Inflammatory macrophage treated with lipopolysaccharide for 4 hours (primary cell): Measurements from ENCODE around the gene PACSIN2.
"Not testable (repeated sequence)": the region's sequence is repeated elsewhere in the genome, so short reads cannot be mapped to it uniquely, and the experiment has no call there.

ENCODE experiments used
- DNase-seq: peaks from one replicate; pipeline ENCODE4 v3.0.0-alpha.2; 2020

PACSIN2 gene

DNA sequence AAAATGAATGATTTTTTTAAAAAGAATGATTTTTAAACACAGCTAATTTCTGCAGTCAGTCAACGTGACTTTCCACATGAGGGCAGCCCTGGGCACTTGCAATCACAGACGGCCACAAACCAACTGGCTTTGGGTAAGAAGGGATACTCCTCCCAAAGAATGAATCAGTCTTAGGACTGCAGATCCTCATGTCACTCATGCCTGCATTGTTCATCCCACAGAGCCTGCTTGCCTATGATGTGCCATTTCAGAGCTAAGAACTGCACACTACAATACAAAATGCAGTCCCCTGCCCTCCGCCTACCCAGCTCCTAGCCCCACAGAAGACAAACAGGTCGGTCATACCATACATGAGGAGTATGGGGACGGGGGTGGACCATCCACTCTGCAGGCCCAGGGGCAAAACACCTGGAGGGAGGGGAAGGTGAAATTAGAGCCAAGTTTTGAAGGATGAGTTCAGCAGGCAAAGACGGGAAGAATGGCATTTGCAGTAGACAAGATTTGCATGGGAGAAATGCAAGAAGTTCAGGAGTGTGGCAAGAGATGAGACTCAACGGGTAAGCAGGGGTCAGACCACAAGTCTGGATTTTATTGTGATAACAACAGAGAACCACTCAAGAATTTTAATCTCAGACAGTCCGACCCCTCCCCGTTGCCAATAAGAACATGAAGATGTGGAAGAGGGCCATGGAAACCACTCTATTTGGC is 24.7 kb downstream of the PACSIN2 start:
- peak; percentile 87 for DNase-seq

DNA sequence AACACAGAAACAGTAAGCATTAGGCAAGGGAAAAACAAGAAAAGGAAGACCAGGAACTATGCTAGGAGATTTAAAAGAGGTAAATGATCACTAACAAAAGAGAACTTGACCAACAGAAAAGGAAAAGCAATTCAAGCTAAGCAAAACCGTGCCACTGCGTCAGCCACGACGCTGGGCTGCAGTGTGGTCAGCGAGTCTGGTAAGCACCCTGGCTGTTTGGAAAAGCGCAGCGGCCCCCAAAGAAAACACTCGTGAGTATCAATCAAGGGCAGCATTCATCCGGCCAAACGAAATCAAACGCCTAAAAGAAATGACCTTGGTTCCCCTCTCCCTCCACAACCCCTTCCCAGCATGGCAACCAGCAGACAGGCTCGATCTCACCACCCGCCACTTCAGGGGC is 28.8 kb downstream of the PACSIN2 start:
- DNase-seq: no peak

DNA sequence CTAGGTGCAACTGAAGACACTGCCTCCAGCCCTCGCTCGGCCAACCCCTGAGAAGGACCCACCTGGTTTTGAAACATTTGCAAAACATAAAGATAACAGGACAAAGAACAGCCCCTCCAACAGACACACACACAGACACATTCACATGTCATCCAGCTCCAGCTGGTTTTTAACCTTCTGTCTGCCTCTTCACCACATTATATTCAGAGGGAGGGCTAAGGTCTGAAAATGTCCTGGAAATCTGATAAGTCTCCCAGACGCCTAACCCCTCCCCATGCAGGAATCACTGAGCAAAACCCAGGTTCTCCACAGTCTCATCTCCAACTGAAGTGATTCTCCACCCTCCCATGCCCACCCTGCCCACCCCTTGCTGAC is 29.4 kb downstream of the PACSIN2 start:
- DNase-seq: no peak

DNA sequence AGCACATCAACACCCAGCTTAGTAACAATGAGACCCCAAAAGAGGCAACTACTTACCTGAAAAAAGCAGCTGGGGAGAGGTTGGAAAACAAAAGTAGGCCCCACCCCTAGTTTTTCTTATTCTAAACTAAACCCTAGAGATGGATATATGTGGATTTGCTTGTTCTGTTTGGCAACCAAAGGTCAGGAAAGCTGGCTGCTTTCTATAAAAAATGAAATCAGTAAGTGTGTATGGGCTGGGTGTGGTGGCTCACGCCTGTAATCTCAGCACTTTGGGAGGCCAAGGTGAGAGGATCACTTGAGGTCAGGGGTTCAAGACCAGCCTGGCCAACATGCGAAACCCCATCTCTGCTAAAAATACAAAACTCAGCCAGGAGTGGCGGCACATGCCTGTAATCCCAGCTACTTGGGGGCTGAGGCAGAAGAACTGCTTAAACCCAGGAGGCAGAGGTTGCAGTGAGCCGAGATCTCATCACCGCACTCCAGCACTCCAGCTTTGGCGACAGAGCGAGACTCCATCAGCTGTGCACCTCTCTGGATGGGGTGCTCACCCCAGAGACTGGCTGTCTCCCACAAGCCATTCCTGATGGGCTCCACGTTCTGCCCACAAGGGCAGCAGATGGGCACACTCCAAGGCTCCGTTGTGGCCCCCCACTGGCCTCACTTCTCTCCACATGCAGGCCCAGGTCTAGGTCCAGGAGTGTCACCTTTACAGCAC is 30.0 kb downstream of the PACSIN2 start:
- no peak for DNase-seq

DNA sequence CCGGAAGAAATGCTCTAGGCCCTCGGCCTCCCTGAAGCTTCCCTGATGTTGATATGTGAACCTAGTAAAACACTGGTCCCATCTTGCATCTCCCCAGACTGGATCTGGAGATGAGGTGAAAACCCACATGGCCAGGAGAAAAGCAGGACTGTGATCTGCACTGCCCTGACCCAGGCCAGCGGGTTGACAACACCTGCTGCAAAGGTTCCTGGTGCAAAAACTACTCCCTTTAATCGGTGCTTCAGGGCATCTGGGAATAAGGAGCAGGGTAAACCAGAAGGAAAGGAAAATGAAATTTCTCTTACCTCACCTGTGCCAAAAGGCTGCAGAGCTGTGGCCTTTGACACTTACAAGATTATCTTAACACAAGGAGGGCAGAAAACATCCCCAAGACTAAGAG is 30.6 kb downstream of the PACSIN2 start:
- no peak for DNase-seq

DNA sequence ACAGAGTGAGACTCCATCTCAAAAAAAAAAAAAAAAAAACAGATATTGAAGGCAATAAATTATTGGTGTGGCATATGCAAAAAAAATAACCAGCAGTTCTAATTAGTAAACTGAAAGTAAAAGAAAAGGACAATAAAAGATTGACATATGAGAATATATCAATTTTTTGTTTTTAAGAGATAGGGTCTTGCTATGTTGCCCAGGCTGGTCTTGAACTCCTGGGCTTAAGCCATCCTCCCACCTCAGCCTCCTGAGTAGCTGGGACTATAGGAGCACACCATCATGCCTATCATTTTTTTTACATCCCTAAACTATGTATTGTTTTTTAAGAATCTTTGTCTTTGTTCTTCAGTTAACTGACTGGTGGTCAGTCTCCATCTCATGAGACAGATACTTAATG is 31.5 kb downstream of the PACSIN2 start:
- DNase-seq: no peak

DNA sequence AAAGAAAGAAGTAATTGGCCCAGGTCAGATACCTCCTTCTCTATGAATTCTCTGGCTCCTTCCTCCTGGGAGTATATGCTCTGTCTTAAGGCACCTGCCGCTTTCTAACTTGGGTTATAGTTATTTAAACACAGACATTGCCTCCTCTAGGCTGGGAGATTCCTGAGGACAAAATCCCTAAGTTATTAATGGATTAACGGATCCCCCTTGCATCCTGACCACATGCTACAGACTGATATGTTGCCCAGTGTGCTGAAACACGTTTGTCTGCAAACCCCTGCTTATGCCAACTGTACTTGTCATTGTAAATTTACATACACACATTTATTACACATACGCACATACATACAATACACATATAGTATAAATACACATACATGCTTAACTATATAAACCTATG is 35.3 kb downstream of the PACSIN2 start:
- no peak for DNase-seq

DNA sequence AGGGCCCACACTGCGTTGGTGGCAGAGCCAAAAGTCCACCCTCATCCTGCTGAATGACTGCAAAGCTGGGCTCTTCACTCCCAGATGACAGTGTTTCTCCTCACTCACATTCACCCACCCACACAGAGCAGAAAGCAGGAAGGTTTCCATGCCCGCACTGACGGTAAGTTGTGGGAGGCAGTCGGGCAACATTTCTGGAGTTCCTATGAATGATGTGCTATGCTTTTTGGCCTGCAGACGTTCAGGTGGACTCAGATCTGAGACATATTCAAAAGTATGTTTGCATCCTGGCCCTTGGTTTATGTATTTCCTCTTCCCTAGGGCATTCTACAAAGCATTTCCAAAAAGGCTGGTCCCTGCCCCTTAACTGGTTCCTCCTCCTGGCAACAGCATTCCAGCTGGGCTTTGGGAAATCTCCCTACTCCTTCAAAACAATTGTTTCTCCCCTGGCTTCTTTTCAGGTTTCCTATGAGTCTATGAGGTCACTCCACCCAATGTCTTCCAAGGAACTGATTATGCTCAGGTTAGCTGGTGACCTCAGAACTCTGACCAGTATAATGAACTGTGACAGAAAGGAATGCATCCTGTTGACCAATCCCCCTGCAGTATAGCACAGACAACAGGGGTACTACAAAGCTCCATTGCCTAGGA is 36.4 kb downstream of the PACSIN2 start:
- peak; percentile 66 for DNase-seq

DNA sequence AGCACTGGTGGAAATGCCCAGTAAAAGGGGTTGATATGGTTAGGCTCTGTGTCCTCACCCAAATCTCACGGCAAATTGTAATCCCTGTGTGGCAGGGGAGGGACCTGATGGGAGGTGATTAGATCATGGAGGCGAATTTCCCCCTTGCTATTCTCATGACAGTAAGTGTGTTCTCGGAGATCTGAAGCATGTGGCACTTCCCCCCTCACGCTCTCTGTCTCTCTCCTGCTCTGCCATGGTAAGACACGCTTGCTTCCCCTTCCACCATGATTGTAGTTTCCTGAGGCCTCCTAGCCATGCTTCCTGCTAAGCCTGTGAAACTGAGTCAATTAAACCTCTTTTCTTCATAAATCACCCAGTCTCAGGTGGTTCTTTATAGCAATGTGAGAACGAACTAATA is 37.4 kb downstream of the PACSIN2 start:
- peak; percentile 85 for DNase-seq

DNA sequence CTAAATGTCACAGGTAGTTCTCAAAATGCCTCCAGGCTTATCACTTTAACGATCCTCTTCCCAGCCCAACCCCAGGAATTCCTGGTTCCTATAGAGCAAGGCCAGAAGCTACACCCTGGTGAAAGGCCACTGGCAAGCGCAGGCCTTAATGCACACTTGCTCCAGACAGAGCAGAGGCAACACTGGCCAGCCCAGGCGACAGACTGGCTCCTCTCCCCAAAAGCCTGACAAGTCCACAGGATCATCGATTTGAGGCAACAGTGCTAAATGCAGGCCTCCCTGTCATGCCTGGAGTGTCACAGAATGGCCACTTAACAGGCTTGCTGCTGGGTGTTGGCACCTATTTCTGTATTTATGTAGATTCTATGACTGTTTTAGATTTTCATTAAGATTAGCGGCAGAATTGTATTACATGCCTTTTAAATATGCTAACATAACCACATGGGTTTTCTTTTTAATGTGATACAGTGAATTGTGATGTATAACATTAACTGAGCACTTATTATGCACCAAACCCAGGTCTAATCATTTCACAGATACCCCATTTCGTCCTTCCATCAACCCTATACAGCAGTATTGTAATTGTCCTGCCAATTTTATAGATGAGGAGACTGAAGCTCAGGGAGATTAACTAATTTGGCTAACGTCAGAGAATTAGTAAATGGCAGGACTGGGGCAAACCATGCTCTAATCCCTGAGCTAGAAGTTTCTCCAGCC is 38.6 kb downstream of the PACSIN2 start:
- DNase-seq: no peak

DNA sequence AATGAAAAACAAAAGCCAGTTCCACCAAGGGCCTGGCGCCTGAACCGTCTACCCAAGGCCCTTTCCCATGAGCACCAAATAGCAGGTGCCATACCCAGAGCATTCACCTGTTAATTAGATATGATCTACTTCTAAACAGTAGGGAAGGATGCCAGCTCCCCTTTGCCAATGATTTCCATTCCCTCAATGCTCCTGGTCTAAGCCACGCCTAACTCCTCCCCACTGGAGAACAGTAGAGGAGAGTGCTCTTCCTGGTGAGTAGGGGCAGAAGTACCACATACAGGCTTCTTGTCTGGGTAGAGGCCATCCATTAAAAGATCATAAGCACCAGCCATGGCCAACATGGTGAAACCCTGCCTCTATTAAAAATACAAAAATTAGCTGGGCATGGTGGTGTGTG is 40.7 kb downstream of the PACSIN2 start:
- DNase-seq: no peak

DNA sequence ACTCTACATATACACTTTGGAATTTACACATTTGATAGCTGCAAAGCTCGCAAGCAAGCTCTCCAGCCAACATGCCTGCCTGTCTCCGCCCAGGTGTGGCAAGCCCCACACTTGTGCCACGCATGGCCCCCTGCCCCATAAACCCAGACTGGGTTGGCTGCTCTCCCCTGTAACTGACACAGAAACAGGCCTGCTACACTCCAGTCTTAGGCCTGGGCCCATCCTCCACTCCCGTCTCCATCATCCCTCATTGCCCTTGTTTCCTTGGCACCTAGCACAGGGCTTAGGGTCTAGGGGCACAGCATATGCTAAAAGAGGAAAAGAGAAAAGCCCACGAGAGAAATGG is 41.4 kb downstream of the PACSIN2 start:
- DNase-seq: no peak

DNA sequence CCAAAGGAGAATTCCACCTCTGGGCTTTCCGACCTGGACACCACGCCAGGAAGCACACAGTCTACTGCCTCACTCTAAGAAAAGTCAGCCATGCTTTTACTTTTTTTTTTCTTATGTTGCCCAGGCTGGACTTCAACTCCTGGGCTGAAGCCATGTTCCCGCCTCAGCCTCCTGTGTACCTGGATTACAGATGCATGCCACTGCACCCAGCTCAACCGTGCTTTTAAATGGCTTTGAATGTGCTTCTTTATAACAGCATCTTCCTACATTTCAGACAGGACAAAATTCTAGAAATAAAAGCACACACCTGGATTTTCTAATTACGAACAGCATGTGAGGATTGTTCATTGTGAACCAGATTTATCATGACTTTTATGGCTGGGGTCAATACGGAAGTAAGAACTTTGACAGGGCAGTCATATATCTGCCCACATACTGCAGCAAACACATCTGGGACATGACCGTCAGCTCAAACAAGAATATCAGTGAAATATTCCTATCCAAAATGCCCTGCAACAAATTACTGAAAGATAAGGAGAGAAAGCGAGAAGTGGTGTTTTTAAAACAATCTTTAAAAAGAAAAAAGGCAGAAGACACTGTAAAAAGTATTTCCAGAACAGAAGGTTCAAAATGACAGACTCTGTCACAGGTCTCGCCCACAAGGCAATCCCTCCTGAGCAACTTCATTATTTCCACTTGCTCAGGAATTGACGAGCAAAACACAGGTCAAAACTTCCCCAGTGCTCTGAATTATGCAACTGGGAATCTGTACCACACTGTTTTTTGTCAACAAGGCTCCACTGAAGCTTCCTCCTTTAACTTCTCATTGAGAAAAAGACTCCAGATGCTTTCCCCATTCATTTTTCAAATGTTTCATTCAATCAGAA is 42.1 kb downstream of the PACSIN2 start:
- DNase-seq: peak; percentile 90

DNA sequence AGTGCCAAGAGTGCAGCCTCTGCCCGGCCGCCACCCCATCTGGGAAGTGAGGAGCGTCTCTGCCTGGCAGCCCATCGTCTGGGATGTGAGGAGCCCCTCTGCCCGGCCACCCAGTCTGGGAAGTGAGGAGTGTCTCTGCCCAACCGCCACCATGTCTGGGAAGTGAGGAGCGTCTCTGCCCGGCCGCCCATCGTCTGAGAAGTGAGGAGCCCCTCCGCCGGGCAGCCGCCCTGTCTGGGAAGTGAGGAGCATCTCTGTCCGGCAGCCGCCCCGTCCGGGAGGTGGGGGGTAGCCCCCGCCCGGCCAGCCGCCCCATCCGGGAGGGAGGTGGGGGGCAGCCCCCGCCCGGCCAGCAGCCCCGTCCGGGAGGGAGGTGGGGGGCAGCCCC is 43.5 kb downstream of the PACSIN2 start:
- not testable (repeated sequence) for DNase-seq

DNA sequence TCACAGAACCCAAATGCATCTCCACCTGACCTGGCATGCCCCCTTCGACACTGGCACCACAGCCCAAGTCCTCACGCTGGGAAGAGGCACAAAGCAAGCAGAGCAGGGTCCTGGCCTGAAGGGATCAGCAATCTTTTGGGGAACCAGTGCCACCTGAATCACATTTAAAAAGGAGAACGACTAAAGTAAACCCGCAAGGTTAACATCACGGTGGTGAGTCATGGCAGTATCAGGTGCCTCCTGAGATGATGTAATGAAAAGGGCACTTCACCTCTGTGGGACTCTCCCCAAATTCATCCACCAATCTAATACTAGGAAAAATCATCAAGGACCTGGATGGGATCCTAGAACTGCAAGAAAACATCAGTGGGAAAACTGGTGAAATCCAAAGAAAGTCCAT is 44.9 kb downstream of the PACSIN2 start:
- no peak for DNase-seq

DNA sequence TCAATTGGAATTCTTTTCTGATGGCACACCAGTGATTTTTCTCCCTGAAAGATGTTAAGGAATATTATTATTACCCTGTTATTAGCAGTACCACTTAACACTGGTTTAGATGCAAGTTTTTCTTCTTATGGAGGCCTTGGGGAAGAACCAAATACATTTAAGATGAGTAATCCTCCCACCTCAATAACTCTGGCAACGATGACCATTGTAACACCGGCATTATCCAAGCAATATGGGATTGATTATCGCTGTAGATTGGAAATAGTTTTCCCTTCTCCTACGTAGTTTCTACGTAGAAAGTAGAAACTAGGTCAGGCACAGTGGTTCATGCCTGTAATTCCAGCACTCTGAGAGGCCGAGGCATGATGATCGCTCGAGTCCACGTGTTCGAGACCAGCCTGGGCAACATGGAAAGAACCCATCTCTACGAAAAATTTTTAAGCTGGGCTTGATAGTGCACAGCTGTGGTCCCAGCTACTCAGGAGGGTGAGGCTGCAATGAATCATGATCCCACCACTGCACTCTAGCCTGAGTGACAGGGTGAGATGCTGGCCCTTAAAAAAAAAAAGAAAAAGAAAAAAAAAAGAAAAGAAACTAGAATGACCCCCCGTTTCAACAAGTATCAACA is 45.5 kb downstream of the PACSIN2 start:
- no peak for DNase-seq

DNA sequence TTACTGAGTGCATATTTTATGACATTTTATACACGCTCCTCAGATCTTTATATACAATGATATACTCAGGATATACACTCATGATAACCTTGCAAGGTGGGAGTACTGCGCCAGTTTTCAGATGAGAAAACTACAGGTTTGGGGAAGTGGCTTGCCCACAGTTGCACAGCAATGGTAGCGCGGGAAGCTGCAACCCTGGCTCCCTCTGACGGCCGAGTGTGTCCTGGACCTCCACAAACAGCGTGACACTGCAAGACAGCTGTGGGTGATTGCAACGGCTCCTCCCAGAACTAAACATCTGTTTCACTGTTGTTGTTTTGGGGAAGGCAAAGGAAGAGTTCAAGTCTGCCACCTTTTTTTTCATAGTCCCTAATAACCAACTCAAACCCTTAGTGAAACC is 47.0 kb downstream of the PACSIN2 start:
- DNase-seq: peak; percentile 89

DNA sequence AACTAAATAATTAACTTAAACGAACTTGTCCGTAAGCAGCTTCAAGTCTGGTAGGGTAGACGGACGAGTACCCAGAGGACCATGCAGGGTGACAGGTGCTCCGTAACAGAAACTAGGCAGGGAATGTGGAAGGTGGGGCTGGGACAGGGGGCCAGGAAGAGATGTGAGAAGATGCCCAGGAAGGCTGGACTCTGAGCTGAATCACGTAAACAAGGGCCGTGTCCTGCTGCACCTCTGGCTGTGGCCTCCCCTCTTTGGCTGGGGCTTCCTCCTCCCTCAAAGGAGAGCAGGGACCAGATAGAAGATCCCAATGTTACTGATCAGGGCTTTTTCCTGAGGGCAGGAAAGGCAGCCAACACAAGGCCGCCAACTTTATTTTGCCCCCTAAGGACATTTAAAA is 47.9 kb downstream of the PACSIN2 start:
- DNase-seq: no peak

DNA sequence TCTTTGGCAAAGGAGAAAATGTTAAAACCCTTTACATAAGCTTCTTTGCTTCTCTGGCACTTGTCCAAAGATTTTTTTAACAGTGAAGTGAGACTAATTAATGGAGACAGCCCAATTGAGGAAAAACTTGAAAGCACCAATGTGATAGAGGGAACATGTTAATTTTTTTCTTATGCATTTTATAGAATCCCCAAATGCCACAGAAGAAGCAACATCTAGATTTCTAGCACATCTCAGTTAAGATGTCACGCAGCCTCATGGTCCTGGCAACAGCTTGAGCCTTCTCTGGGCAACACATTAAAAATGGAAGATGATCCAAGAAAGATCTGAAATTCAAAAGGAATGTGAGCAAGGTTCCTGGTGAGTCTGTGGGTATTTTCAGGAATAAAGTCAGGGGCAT is 48.5 kb downstream of the PACSIN2 start:
- DNase-seq: no peak

DNA sequence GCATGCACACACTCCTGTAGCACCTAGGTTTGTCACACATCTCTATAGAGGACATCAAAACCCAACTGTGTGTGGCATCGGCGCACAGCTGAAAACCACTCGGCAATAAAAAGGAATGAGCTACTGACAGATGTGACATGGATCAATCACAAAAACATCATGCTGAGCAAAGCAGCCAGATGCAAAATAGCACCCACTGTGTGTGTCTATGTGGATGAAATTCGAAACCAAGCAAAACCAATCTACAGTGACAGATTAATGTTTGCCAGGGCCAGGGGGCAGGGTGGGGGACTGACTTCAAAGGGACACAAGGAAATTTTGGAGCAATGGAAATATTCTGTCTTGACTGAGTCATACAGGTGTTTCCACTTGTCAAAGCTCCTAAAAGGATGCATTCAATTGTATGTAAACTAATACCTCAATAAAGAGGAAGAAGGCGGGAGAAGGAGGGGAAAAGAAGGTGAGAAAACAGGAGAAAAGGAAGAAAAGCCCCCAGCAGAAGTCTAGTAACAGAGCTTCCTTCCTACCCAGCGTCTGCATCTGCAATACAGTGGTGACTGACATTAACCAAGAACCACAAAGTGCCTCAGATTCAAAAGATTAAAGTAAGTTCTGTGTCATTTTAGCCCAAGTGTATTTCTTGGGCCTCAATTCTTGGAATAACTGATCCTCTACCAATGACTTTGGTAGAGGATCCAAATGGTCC is 49.8 kb downstream of the PACSIN2 start:
- peak; percentile 49 for DNase-seq

DNA sequence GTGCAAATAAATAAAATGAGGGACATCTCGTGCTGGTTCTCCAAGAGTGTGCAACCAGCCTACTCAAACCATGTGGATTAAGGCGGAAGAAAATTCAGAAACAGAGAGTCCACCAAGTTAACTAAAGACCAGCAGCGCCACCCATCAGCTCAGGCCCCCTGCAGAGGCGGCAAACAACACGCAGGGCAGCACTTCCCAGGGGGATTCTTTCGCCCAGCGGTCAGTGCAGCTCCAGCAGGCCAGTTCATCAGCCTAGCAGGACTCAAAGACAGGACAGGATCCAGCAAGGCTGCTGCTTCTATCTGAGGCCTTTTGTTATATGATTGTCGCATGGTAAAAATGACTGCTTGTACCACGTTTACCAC is 51.7 kb downstream of the PACSIN2 start:
- DNase-seq: no peak
